Measurements from ENCODE around the gene LAMB3. TPM values are rescaled to one million over a fixed set of nuclear protein-coding genes. Genes with fewer than 3 reads are reported as not detected.
"Not testable (repeated sequence)": the region's sequence is repeated elsewhere in the genome, so short reads cannot be mapped to it uniquely, and the experiment has no call there.

Gene LAMB3
- 10 to 100 TPM; 36.5 to 99.7 (median 57.8) TPM for polyA plus RNA-seq (ENCODE audit: insufficient read depth in 1 of 5, insufficient read length in 5 of 5, low replicate concordance in 1 of 5)
- long read RNA-seq, donor 1, full-length matches to known transcripts, result 9 of 72 reads
- long read RNA-seq, donor 1, partial matches to known transcripts, result 63 of 72 reads
- long read RNA-seq, donor 1, other reads (novel, unspliced or antisense), result 0 of 72 reads
- long read RNA-seq, donor 2, full-length matches to known transcripts, result 8 of 39 reads
- long read RNA-seq, donor 2, partial matches to known transcripts, result 31 of 39 reads
- long read RNA-seq, donor 2, other reads (novel, unspliced or antisense), result 0 of 39 reads
- long read RNA-seq, donor 3, full-length matches to known transcripts, result 4 of 35 reads
- long read RNA-seq, donor 3, partial matches to known transcripts, result 31 of 35 reads
- long read RNA-seq, donor 3, other reads (novel, unspliced or antisense), result 0 of 35 reads
- long read RNA-seq, donor 4, full-length matches to known transcripts, result 3 of 38 reads
- long read RNA-seq, donor 4, partial matches to known transcripts, result 35 of 38 reads
- long read RNA-seq, donor 4, other reads (novel, unspliced or antisense), result 0 of 38 reads
- long read RNA-seq, donor 5, full-length matches to known transcripts, result 2 of 38 reads
- long read RNA-seq, donor 5, partial matches to known transcripts, result 36 of 38 reads
- long read RNA-seq, donor 5, other reads (novel, unspliced or antisense), result 0 of 38 reads
- long read RNA-seq, donor 6, full-length matches to known transcripts, result 21 of 77 reads
- long read RNA-seq, donor 6, partial matches to known transcripts, result 56 of 77 reads
- long read RNA-seq, donor 6, other reads (novel, unspliced or antisense), result 0 of 77 reads
- long read RNA-seq, donor 7, full-length matches to known transcripts, result 9 of 44 reads
- long read RNA-seq, donor 7, partial matches to known transcripts, result 35 of 44 reads
- long read RNA-seq, donor 7, other reads (novel, unspliced or antisense), result 0 of 44 reads
- long read RNA-seq, donor 8, full-length matches to known transcripts, result 2 of 16 reads
- long read RNA-seq, donor 8, partial matches to known transcripts, result 14 of 16 reads
- long read RNA-seq, donor 8, other reads (novel, unspliced or antisense), result 0 of 16 reads

GRCh38 chr1:209652121-209652735 is at the start of gene LAMB3:
TSS of gene LAMB3 (minus strand) at chr1:209652425. CDS start at chr1:209650944, 1,481 bp downstream.
- peak in 1 of 2 donors; percentile 52 for DNase-seq

- not testable (repeated sequence) for DNase-seq
Measured at GRCh38 chr1:209700686-209701085, 48.5 kb upstream of the LAMB3 start.

- no peak for DNase-seq
Measured at GRCh38 chr1:209697126-209697525, 44.9 kb upstream of the LAMB3 start.

GRCh38 chr1:209696673-209697072 is 44.4 kb upstream of the LAMB3 start:
- no peak for DNase-seq

- DNase-seq, result peak; percentile 75 to 84
Measured at GRCh38 chr1:209692745-209693504, 40.7 kb upstream of the LAMB3 start.

GRCh38 chr1:209692296-209692695 is 40.1 kb upstream of the LAMB3 start:
- no peak for DNase-seq

GRCh38 chr1:209691237-209691636 is 39.0 kb upstream of the LAMB3 start:
- no peak for DNase-seq

GRCh38 chr1:209689477-209689876 is 37.3 kb upstream of the LAMB3 start:
- DNase-seq, result no peak

GRCh38 chr1:209688746-209689234 is 36.6 kb upstream of the LAMB3 start:
- DNase-seq, result no peak

- DNase-seq, result no peak
Measured at GRCh38 chr1:209686322-209686721, 34.1 kb upstream of the LAMB3 start.

GRCh38 chr1:209685821-209686220 is 33.6 kb upstream of the LAMB3 start:
- no peak for DNase-seq

GRCh38 chr1:209678981-209679539 is 26.8 kb upstream of the LAMB3 start:
- DNase-seq, result no peak

- DNase-seq, result peak in 1 of 2 donors; percentile 74
Measured at GRCh38 chr1:209675565-209676154, 23.4 kb upstream of the LAMB3 start.

- peak; percentile 87 for DNase-seq
Measured at GRCh38 chr1:209674957-209675564, 22.8 kb upstream of the LAMB3 start, which contains the start of gene G0S2. TSS of gene G0S2 (plus strand) at chr1:209675412. CDS start at chr1:209675685, 273 bp downstream.

- DNase-seq, result no peak
Measured at GRCh38 chr1:209673631-209674417, 21.6 kb upstream of the LAMB3 start.

- no peak for DNase-seq
Measured at GRCh38 chr1:209672705-209673630, 20.7 kb upstream of the LAMB3 start.

GRCh38 chr1:209670441-209671082 is 18.3 kb upstream of the LAMB3 start:
- DNase-seq, result no peak
